Kidney (tissue), 14 donors: ENCODE data around the gene ESRRG. TPM values are rescaled to one million over a fixed set of nuclear protein-coding genes. Genes with fewer than 3 reads are reported as not detected.

Experiments
- DNase-seq, 5 donors: peaks; one replicate each; pipeline ENCODE4 v3.0.0-alpha.2; 2013 to 2020
- FAIRE-seq: peaks from 2 replicates; lab custom pipeline; 2012; peaks lifted over from hg19 to GRCh38; lab: Jason Lieb, UNC
- H3K27ac ChIP-seq, 2 donors: one replicate each; pipeline ENCODE4 v1.7.0; 2013; ENCODE audit warnings: low read depth in 2 of 2, low read length in 2 of 2, inconsistent platforms in 1 of 2
- H3K27me3 ChIP-seq: one replicate; pipeline ENCODE4 v1.7.1; 2013; ENCODE audit warnings: low read length, inconsistent platforms; ENCODE audit not compliant: control insufficient read depth, insufficient read depth
- H3K36me3 ChIP-seq, 3 donors: one replicate each; pipeline versions ENCODE4 v1.7.0 to v1.7.1; 2013; ENCODE audit warnings: low read length in 3 of 3, control low read depth in 1 of 3, inconsistent platforms in 1 of 3; ENCODE audit not compliant: insufficient read depth in 3 of 3, control insufficient read depth in 2 of 3
- H3K4me1 ChIP-seq, 3 donors: one replicate each; pipeline versions ENCODE4 v1.7.0 to v1.7.1; 2013; ENCODE audit warnings: low read length in 3 of 3, inconsistent platforms in 1 of 3, low read depth in 1 of 3; ENCODE audit not compliant: control insufficient read depth in 2 of 3, insufficient read depth in 2 of 3
- H3K4me3 ChIP-seq, 3 donors: one replicate each; pipeline versions ENCODE4 v1.7.0 to v1.8.1; 2013; ENCODE audit warnings: low read length in 3 of 3, control low read depth in 1 of 3, inconsistent platforms in 1 of 3
- H3K9ac ChIP-seq, 3 donors: one replicate each; pipeline versions ENCODE4 v1.7.0 to v1.7.1; 2013; ENCODE audit warnings: low read length in 3 of 3, control low read depth in 1 of 3, inconsistent platforms in 1 of 3
- H3K9me3 ChIP-seq, 3 donors: one replicate each; pipeline versions ENCODE4 v1.7.0 to v1.7.1; 2013; ENCODE audit warnings: low read length in 3 of 3, control low read depth in 1 of 3, inconsistent platforms in 1 of 3; ENCODE audit not compliant: control insufficient read depth in 2 of 3, insufficient read depth in 1 of 3
- intact Hi-C: fragments of 100-400 bp; cut with DNase I; formaldehyde crosslinking; loops from one replicate; pipeline ENCODE4 v1.11.1; 2022
- polyA plus RNA-seq: library from polyadenylated mRNA; stranded (reverse); fragments of 350-450 nt; fragmentation: Illumina TruSeq; extraction: RNeasy Lipid Tissue Mini Kit (QIAGEN cat#74804); gene quantifications from one replicate; pipeline ENCODE4 v1.2.3, GENCODE V29; 2014; ENCODE audit warnings: low read depth, low replicate concordance; ENCODE audit not compliant: insufficient read depth
- total RNA-seq: library from RNA; stranded (reverse); fragmentation: NEBNext Ultra II Directional; extraction: Animal tissue kit (Norgen Biotek cat#: 25700); gene quantifications from one replicate; pipeline ENCODE4 v1.2.1, GENCODE V29; 2021
- TF ChIP-seq, protein P1 (sequence below): IDR thresholded peaks from 3 replicates; pipeline ENCODE4 v1.5.1; 2012; ENCODE audit warnings: mild to moderate bottlenecking, moderate library complexity, borderline replicate concordance; ENCODE audit not compliant: insufficient read depth; ENCODE audit errors: extremely low read depth
- donor health status: control.
- donor health status: control.
- donor health status: control.
- donor health status: control.
- donor health status: control.
- donor health status: DM: yes; HTN: yes; CAD: no.
- donor health status: Normal renal cell carcinoma (clear cell type).

Gene ESRRG
- total and polyA plus RNA-seq, 2 donors from 2014 or later = 11.9 to 25.3 TPM

DNA sequence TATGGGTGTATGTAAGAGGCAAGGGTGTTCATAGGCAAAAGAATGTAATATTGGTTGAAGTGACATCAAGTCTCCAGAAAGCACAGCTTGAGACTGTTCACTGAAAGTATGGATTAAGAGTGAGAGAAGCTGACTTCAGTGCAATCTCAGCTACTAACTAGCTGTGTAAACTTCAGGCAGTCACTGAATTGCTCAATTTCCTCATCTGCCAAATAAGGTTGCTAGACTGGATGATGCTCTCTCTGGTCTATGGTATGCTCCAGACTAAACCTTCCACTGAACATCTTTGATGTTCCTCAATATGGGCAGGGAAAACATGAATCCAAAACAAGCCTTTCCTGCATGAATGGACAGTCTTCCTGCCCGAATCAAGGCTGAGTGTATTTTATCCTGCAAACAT is 188.2 kb downstream of the ESRRG start:
- H3K4me1 ChIP-seq = no peaks in the 10 kb centered on the region
- intact Hi-C loops = no loop called here
- FAIRE-seq = no peak

DNA sequence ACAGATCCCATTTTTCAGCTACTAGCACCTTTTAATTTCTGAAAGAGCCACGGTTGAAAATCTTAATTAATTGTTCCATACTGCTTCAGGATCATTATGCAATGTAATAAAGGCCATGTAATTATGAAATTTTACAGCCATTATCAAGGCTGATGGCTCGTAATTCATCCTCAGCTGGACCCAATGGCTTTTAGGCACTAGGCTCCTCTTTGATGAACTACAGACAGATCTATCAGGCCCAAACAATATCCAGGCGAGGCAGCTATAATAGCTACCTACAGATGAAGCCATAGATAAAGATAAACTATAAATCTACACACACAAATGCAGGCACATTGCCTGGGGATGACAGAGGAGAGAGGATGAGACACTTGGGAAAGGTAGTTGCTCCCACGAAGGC is 189.5 kb downstream of the ESRRG start:
- H3K4me1 ChIP-seq = no peaks in the 10 kb centered on the region
- intact Hi-C loops = no loop called here
- H3K27me3 ChIP-seq = no peaks in the 10 kb centered on the region
- no peak overlapping the region for H3K4me3 ChIP-seq
- no peaks in the 10 kb centered on the region for H3K9me3 ChIP-seq
- no peaks in the 10 kb centered on the region for H3K36me3 ChIP-seq
- H3K9ac ChIP-seq = no peak overlapping the region
- no peak for DNase-seq
- H3K27ac ChIP-seq = no peak overlapping the region
- FAIRE-seq = no peak
- TF ChIP-seq, protein P1, sequence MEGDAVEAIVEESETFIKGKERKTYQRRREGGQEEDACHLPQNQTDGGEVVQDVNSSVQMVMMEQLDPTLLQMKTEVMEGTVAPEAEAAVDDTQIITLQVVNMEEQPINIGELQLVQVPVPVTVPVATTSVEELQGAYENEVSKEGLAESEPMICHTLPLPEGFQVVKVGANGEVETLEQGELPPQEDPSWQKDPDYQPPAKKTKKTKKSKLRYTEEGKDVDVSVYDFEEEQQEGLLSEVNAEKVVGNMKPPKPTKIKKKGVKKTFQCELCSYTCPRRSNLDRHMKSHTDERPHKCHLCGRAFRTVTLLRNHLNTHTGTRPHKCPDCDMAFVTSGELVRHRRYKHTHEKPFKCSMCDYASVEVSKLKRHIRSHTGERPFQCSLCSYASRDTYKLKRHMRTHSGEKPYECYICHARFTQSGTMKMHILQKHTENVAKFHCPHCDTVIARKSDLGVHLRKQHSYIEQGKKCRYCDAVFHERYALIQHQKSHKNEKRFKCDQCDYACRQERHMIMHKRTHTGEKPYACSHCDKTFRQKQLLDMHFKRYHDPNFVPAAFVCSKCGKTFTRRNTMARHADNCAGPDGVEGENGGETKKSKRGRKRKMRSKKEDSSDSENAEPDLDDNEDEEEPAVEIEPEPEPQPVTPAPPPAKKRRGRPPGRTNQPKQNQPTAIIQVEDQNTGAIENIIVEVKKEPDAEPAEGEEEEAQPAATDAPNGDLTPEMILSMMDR = no peak

More for the DNA sequence above, 188.2 kb downstream of the ESRRG start:
- Histone ChIP-seq H3K36me3 (no peaks in the 10 kb centered on the region), H3K4me3 (no peak overlapping the region), H3K9me3 (no peaks in the 10 kb centered on the region), H3K27ac (no peak overlapping the region), H3K27me3 (no peaks in the 10 kb centered on the region), H3K9ac (no peak overlapping the region)
- no peak for DNase-seq
- TF ChIP-seq, protein P1 = no peak

DNA sequence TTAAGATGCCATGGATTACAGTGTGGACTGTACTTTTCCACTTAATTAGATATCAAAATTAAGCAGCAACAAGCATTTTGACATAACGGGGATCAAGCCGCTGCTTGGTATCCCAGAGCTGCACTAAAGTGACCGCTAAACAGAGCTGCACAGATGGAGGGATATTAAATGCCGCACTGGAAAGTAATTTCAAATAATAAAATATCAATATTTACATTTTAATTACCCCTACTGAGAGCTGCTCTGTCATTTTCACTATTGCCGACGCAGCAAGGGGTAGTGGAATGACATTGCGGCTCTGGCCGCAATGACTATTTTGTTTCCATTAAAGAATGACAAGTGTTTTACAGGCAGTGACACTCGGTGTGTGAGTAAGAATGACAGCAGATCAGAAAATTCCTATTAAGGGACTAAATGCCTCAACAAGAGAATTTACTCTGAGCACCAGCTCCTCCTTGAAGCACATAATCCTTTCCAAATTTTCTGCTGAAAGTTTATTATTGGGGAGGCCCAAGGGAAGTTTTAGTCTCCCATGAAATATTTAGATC is 190.9 kb downstream of the ESRRG start:
- H3K4me1 ChIP-seq = no peaks in the 10 kb centered on the region
- H3K27ac ChIP-seq = no peak overlapping the region
- H3K9ac ChIP-seq = no peak overlapping the region
- intact Hi-C loops = no loop called here
- no peak for DNase-seq
- H3K27me3 ChIP-seq = no peaks in the 10 kb centered on the region
- no peak for FAIRE-seq
- H3K9me3 ChIP-seq = no peaks in the 10 kb centered on the region
- TF ChIP-seq, protein P1 = no peak
- peaks cover 0 to 3% (median 0%) of the 10 kb centered on the region in 3 donors for H3K36me3 ChIP-seq
- peak overlapping the region in 1 of 3 donors; percentile 56 for H3K4me3 ChIP-seq
